ENCODE measurements around the gene TMED6. TPM values are rescaled to one million over a fixed set of nuclear protein-coding genes. Genes with fewer than 3 reads are reported as not detected.

The TMED6 gene
- total RNA-seq, 1 donor from 2014 or later, result 2.6 TPM

GRCh38 chr16:69368866-69369265 lies 17.3 kb upstream of the TMED6 start:
- TF ChIP-seq, protein P1, sequence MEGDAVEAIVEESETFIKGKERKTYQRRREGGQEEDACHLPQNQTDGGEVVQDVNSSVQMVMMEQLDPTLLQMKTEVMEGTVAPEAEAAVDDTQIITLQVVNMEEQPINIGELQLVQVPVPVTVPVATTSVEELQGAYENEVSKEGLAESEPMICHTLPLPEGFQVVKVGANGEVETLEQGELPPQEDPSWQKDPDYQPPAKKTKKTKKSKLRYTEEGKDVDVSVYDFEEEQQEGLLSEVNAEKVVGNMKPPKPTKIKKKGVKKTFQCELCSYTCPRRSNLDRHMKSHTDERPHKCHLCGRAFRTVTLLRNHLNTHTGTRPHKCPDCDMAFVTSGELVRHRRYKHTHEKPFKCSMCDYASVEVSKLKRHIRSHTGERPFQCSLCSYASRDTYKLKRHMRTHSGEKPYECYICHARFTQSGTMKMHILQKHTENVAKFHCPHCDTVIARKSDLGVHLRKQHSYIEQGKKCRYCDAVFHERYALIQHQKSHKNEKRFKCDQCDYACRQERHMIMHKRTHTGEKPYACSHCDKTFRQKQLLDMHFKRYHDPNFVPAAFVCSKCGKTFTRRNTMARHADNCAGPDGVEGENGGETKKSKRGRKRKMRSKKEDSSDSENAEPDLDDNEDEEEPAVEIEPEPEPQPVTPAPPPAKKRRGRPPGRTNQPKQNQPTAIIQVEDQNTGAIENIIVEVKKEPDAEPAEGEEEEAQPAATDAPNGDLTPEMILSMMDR (IDR thresholded peaks at IDR 0.05; ENCODE audit: unreplicated experiment), result no peak
- Mint-ChIP-seq H3K4me1 (ENCODE audit: low read depth) (peaks cover 4% of the 10 kb centered on the region), H3K27me3 (no peaks in the 10 kb centered on the region), H3K36me3 (ENCODE audit: insufficient read depth) (peaks cover 29% of the 10 kb centered on the region), H3K9me3 (ENCODE audit: low read depth) (no peaks in the 10 kb centered on the region), H3K27ac (no peak overlapping the region), H3K4me3 (ENCODE audit: low read depth) (no peak overlapping the region)
- DNase-seq (ENCODE audit: low spot score, unreplicated experiment), result no peak

- Mint-ChIP-seq H3K4me1 (ENCODE audit: low read depth) (peaks cover under 1% of the 10 kb centered on the region), H3K36me3 (ENCODE audit: insufficient read depth) (peaks cover 30% of the 10 kb centered on the region), H3K4me3 (ENCODE audit: low read depth) (no peak overlapping the region), H3K27ac (no peak overlapping the region), H3K27me3 (no peaks in the 10 kb centered on the region), H3K9me3 (ENCODE audit: low read depth) (no peaks in the 10 kb centered on the region)
- TF ChIP-seq, protein P1 (IDR thresholded peaks at IDR 0.05; ENCODE audit: unreplicated experiment), result no peak
- no peak for DNase-seq (ENCODE audit: low spot score, unreplicated experiment)
These were observed 16.4 kb upstream of the TMED6 start for GRCh38 chr16:69367980-69368379.

DNA sequence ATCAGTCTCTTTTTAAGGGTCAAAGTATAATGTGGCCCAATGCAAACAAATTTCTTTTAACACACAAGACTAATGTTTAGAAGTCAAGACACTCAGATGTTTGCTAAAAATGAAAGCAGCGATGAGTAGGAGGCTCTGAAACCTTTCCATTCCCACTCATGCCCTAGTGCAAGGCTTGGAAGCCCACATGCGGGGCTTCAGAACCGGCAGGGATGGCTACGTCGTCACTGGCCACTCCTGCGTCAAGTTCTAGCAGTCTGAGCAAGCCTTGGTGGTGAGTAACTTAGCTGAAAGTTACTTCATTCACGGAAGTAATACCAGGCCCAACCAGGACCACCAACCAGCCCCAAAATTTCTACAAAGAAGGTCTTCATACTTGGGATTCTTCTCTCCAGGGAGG lies 14.8 kb upstream of the TMED6 start:
- H3K4me1 Mint-ChIP-seq (ENCODE audit: low read depth), result no peaks in the 10 kb centered on the region
- H3K36me3 Mint-ChIP-seq (ENCODE audit: insufficient read depth), result peaks cover 31% of the 10 kb centered on the region
- H3K27me3 Mint-ChIP-seq, result no peaks in the 10 kb centered on the region
- no peak overlapping the region for H3K4me3 Mint-ChIP-seq (ENCODE audit: low read depth)
- TF ChIP-seq, protein P1 (IDR thresholded peaks at IDR 0.05; ENCODE audit: unreplicated experiment), result no peak
- no peak overlapping the region for H3K27ac Mint-ChIP-seq
- no peak for DNase-seq (ENCODE audit: low spot score, unreplicated experiment)
- H3K9me3 Mint-ChIP-seq (ENCODE audit: low read depth), result no peaks in the 10 kb centered on the region

- Mint-ChIP-seq H3K27me3 (no peaks in the 10 kb centered on the region), H3K27ac (no peak overlapping the region), H3K4me1 (ENCODE audit: low read depth) (no peaks in the 10 kb centered on the region), H3K4me3 (ENCODE audit: low read depth) (no peak overlapping the region), H3K9me3 (ENCODE audit: low read depth) (no peaks in the 10 kb centered on the region), H3K36me3 (ENCODE audit: insufficient read depth) (peaks cover 31% of the 10 kb centered on the region)
- TF ChIP-seq, protein P1 (IDR thresholded peaks at IDR 0.05; ENCODE audit: unreplicated experiment), result no peak
- DNase-seq (ENCODE audit: low spot score, unreplicated experiment), result no peak
These were observed 14.3 kb upstream of the TMED6 start for GRCh38 chr16:69365901-69366300.

DNA sequence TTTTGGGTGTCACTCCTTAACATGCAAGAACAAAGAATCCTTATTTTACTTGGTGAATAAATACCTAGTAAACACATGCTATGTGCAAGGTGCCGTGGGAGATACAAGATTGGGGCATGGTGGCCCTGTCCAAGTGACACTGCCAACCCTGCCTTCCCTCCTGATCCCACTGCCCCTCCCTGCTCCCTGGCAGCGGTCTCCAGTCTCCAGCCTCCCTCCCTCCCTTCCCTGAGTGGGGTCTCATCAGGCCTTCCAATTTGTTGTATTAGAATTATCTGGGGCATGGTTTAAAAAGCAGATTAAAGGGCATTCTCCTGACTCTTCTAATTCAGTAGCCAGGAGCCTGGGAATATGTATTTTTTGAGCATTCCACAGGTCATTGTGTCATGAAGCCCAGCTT lies 12.5 kb upstream of the TMED6 start:
- H3K4me1 Mint-ChIP-seq (ENCODE audit: low read depth), result no peaks in the 10 kb centered on the region
- no peaks in the 10 kb centered on the region for H3K27me3 Mint-ChIP-seq
- TF ChIP-seq, protein P1 (IDR thresholded peaks at IDR 0.05; ENCODE audit: unreplicated experiment), result no peak
- H3K4me3 Mint-ChIP-seq (ENCODE audit: low read depth), result no peak overlapping the region
- no peak for DNase-seq (ENCODE audit: low spot score, unreplicated experiment)
- no peak overlapping the region for H3K27ac Mint-ChIP-seq
- peaks cover 22% of the 10 kb centered on the region for H3K36me3 Mint-ChIP-seq (ENCODE audit: insufficient read depth)
- H3K9me3 Mint-ChIP-seq (ENCODE audit: low read depth), result no peaks in the 10 kb centered on the region
